T1000 (cell line): ENCODE data around the gene TMEM178B.
"Not testable (repeated sequence)": the region's sequence is repeated elsewhere in the genome, so short reads cannot be mapped to it uniquely, and the experiment has no call there.

Source experiments
- DNase-seq: peaks from one replicate; lab custom pipeline; 2025; ENCODE audit warnings: mixed read lengths; lab: John Stamatoyannopoulos, UW

Gene TMEM178B

DNA sequence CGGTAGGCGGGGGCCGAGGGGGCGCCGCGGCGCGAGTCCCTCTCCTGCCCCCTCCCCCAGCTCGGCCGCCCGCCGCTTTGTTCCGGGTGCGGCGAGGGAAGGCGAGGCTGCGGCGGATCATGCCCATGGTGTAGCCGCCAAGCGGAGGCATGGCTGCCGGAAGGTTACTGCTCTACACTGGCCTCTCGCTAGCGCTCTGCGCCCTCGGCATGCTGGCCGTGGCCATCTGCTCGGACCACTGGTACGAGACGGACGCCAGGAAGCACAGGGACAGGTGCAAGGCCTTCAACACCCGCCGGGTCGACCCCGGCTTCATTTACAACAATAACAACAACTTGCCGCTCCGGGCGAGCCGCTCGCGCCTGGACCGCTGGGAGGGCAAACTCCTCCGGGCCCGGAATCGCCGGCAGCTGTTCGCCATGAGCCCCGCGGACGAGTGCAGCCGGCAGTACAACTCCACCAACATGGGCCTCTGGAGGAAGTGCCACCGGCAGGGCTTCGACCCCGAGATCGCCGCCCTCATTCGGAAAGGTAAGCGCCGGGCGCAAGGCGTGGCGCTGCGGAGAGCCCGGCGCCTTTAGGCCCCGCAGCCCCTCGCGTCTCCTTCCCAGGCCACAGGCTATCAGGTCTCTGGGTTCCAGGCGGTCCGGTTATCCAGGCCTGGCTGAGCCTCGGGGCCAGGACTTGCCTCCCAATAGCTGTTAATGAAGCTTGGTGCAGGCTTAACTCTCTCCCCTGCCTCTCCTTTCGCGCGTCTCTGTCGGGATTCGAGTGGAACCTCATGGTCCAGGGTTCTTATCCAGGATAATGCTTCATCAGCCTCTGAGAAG, 513 bp downstream of the TMEM178B start:
- no peak for DNase-seq

- DNase-seq = no peak
These were observed 1.1 kb downstream of the TMEM178B start for GRCh38 chr7:141074997-141075396.

- DNase-seq = no peak
These were observed 2.5 kb downstream of the TMEM178B start for GRCh38 chr7:141076377-141076776.

GRCh38 chr7:141079219-141079618, 5.4 kb downstream of the TMEM178B start:
- no peak for DNase-seq

DNA sequence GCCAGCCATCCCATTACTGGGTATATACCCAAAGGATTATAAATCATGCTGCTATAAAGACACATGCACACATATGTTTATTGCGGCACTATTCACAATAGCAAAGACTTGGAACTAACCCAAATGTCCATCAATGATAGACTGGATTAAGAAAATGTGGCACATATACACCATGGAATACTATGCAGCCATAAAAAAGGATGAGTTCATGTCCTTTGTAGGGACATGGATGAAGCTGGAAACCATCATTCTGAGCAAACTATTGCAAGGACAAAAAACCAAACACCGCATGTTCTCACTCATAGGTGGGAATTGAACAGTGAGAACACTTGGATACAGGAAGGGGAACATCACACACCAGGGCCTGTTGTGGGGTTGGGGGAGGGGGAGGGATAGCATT, 15.6 kb downstream of the TMEM178B start:
- not testable (repeated sequence) for DNase-seq

DNA sequence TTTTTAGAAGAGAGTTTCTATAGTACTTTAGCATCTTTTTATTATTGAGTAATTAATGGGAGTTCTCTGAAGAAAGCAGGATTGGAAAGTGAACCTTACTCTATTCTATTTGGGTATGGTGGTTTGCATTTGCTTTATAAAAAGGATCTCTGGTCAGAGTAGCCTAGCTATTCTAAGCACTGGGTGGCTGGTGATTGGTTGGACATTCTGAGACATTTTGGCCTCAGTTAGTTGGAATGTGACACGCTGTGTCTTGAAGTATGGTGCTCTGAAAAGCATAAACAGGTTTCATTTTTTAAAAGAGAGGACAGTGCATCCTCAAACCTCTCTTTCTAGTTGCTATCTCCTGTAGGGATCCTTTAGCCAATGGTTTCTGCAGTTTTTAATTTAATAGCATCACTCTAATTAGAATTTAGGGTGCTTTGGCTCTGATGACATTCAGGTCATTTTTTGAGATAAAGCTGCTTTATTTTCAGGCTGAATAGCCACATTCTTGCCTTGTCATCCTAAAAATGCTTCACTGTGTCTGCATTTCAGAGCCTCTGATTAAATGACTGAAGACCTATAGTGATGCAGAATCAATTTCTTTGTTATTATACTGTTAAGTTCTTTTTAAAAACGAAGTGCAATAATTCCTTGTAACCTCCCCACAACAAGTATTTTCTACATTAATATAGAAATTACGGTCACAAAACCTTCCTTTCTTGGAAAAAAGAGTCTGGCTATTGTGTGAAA, 20.6 kb downstream of the TMEM178B start:
- no peak for DNase-seq

- no peak for DNase-seq
These were observed 23.6 kb downstream of the TMEM178B start for GRCh38 chr7:141097430-141097829.

GRCh38 chr7:141102436-141102835, 28.6 kb downstream of the TMEM178B start:
- DNase-seq = no peak

- DNase-seq = no peak
These were observed 30.1 kb downstream of the TMEM178B start for GRCh38 chr7:141103847-141104429.

DNA sequence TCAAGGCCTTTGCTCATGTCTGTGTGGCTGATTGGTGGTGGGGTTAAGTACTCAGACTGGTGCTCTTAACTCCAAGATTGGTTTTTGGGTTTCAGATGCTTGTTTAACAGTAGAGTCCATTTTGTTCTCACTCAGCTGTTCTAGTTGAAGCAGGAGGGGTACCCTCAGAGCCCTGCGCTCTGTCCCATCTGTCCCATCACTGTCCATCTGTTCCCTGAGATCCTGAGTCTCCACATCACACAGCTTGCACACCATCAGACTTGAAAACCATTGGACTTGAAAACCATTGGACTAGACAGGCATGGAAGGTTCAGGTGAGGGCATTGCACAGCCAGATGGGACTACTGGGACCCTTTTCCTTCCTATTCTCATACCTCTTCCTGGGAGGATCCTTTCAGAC, 39.3 kb downstream of the TMEM178B start:
- no peak for DNase-seq

DNA sequence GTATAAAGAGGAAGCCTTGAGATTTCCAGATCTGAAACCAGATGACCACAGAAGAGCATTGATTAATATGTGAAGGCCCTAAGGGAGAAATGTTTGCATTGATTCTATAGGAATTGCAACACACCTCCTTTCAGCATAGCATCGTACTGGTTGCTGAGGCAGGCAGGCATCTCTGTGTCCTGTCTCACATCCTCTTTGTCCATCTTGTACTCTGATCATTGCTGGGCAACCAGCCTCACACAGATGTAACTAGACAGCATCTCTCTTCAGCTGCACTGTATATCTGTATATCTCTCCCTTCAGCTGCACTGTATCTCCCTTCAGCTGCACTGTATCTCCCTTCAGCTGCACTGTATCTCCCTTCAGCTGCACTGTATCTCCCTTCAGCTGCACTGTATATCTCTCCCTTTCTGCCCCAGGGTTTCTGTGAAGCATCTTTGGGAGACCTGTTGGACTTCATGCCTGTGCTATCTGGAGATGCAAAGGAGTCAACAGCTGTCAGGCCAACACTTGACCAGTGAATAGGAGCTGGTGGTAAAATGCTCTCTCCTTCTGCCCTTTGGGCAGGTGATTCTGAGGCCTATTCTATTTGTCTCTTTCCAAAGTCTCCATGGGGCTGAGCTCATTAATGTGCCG, 40.3 kb downstream of the TMEM178B start:
- DNase-seq = no peak

DNA sequence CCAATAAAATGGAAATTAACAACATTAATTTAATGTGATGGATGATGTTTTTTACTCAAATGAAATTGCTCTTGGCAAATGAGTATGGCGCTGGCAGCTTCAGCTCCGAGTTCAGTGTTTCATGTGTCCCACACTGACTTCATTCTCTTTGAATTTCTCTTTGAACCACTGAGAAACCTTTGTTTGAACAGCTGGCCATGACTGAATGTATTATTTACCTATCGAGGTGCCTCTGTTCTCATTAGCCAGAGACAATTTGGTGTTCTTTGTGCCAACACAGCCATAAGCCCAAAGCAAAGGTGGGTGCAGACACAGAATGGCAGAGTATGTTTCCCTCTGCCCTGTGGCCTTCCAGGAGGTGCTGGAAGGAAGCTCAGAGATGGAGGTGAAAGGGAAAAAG, 42.1 kb downstream of the TMEM178B start:
- no peak for DNase-seq

DNA sequence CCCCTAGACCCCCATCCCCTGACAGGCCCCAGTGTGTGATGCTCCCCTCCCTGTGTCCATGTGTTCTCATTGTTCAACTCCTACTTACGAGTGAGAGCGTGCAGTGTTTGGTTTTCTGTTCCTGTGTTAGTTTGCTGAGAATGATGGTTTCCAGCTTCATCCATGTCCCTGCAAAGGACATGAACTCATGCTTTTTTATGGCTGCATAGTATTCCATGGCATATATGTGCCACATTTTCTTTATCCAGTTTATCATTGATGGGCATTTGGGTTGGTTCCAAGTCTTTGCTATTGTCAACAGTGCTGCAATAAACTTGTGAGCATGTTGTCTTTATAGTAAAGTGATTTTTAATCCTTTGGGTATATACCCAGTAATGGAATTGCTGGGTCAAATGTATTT, 42.8 kb downstream of the TMEM178B start:
- DNase-seq = not testable (repeated sequence)

DNA sequence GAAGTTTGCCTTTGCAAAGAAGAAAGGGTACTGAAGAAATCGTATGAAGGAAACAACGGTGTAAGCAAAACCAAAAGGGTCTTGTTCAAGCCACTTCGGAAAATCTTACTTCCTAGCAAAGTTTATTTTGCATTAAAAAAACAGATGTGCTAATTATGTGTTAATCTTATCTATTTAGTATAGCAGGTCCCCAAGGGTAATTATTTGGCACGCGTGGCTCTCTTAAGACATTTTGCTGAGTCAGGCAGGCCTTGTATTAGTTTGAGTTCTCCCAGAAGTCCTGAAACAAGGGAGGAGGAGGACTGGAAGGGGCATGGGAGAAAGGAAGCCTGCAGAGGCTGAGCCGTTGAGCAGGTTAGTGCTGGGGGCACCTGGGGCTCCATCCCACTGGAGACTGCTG, 44.9 kb downstream of the TMEM178B start:
- no peak for DNase-seq

- no peak for DNase-seq
These were observed 45.3 kb downstream of the TMEM178B start for GRCh38 chr7:141119187-141119586.

GRCh38 chr7:141122736-141123135, 48.9 kb downstream of the TMEM178B start:
- DNase-seq = no peak

DNA sequence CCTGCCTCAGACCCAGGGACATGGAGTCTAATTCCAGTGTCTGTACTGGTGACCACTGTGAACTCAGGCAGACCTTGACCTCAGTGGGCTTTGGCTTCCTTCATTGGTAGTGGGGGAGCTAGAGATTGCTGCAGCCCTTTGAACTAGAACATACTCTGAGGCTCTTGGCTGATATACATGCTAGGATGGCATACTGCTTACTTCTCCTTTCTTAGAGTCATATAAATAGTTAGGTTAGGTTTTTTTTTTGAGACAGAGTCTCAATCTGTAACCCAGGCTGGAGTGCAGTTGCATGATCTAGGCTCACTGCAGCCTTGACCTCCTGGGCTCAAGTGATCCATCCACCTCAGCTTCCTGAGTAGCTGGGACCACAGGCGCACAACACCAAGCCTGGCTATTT, 49.7 kb downstream of the TMEM178B start:
- DNase-seq = no peak

GRCh38 chr7:141126107-141126506, 52.2 kb downstream of the TMEM178B start:
- no peak for DNase-seq

DNA sequence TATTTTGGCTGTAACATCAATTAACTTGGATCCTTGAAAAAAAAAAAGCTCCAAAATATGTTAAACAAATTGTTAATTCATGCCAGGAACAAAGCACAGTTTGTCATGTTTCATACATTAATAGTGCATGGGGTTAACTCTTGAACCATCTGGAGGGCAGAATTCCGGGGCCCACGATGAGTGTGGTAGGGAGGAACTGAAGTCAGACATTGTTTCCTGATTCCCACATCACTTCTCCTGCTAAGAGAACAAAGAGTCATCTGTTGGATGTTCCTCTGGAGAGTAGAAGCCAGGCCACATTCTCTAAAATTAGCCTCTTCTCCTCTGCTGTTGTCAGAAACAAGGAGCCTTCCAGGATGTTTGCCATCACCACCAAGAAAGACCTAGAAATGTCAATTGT, 54.6 kb downstream of the TMEM178B start:
- no peak for DNase-seq

GRCh38 chr7:141128931-141129330, 55.1 kb downstream of the TMEM178B start:
- DNase-seq = no peak

- DNase-seq = no peak
These were observed 58.8 kb downstream of the TMEM178B start for GRCh38 chr7:141132671-141133070.

DNA sequence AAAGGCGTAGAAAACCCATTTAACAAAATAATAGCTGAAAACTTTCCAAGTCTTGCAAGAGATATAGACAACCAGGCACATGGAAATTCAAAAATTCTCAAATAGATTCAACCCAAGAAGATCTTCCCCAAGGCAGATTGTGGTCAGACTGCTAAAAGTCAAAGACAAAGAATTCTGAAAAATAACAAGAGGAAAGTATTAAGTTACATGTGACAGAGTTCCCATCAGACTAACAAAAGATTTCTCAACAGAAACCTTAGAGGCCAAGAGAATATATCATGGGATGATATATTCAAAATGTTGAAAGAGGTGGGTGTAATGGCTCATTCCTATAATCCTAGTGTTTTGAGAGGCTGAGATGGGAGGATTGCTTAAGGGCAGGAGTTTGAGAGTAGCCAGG, 59.8 kb downstream of the TMEM178B start:
- no peak for DNase-seq

- no peak for DNase-seq
These were observed 68.2 kb downstream of the TMEM178B start for GRCh38 chr7:141142058-141142457.
